ENCODE results near the gene ZNF444.
"Not testable (repeated sequence)": the region's sequence is repeated elsewhere in the genome, so short reads cannot be mapped to it uniquely, and the experiment has no call there.

The ZNF444 gene

GRCh38 chr19:56167064-56167578, 26.0 kb downstream of the ZNF444 start:
- in situ Hi-C loops (cut with HindIII; ENCODE audit: low sequenced_read_pairs), result no loop called here
- no peak for DNase-seq (ENCODE audit: low read depth)
- H3K4me3 ChIP-seq (ENCODE audit: low read depth, low read length), result no peak overlapping the region
- TF ChIP-seq, protein P1, sequence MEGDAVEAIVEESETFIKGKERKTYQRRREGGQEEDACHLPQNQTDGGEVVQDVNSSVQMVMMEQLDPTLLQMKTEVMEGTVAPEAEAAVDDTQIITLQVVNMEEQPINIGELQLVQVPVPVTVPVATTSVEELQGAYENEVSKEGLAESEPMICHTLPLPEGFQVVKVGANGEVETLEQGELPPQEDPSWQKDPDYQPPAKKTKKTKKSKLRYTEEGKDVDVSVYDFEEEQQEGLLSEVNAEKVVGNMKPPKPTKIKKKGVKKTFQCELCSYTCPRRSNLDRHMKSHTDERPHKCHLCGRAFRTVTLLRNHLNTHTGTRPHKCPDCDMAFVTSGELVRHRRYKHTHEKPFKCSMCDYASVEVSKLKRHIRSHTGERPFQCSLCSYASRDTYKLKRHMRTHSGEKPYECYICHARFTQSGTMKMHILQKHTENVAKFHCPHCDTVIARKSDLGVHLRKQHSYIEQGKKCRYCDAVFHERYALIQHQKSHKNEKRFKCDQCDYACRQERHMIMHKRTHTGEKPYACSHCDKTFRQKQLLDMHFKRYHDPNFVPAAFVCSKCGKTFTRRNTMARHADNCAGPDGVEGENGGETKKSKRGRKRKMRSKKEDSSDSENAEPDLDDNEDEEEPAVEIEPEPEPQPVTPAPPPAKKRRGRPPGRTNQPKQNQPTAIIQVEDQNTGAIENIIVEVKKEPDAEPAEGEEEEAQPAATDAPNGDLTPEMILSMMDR (IDR thresholded peaks at IDR 0.05; ENCODE audit: low read depth, low read length, missing control alignments), result no peak

- H3K4me3 ChIP-seq (ENCODE audit: low read depth, low read length), result no peak overlapping the region
- TF ChIP-seq, protein P1 (IDR thresholded peaks at IDR 0.05; ENCODE audit: low read depth, low read length, missing control alignments), result no peak
- peak; percentile 6 for DNase-seq (ENCODE audit: low read depth)
- in situ Hi-C loops (cut with HindIII; ENCODE audit: low sequenced_read_pairs), result loop anchor here (5.0 kb wide), 1 partner anchor 103 kb away; no protein-coding TSS in a partner anchor
Observed at GRCh38 chr19:56170261-56170660, 29.2 kb downstream of the ZNF444 start.

GRCh38 chr19:56174086-56174485, 33.0 kb downstream of the ZNF444 start:
- no peak for DNase-seq (ENCODE audit: low read depth)
- H3K4me3 ChIP-seq (ENCODE audit: low read depth, low read length), result no peak overlapping the region
- in situ Hi-C loops (cut with HindIII; ENCODE audit: low sequenced_read_pairs), result loop anchor here (5.0 kb wide), 1 partner anchor 107 kb away; no protein-coding TSS in a partner anchor
- TF ChIP-seq, protein P1 (IDR thresholded peaks at IDR 0.05; ENCODE audit: low read depth, low read length, missing control alignments), result no peak

DNA sequence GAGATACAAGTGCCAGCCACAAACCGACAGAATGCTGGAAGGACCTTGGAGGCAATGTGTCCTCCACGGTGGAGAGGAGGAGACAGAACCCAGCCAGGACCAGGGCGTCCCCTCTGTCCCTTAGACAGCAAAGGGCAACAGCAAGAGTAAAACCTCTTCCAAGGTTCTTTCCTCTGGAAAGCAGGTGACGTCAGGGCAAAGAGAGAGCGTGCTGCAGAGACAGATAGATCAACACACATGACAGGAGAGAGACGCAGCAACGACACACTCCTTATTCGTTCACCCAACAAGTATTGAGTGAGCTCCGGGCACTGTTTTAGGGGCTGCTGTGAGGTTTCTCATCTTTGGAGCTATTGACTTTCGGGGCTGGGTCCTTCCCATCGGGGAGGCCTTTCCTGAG, 33.5 kb downstream of the ZNF444 start:
- H3K4me3 ChIP-seq (ENCODE audit: low read depth, low read length), result no peak overlapping the region
- TF ChIP-seq, protein P1 (IDR thresholded peaks at IDR 0.05; ENCODE audit: low read depth, low read length, missing control alignments), result no peak
- in situ Hi-C loops (cut with HindIII; ENCODE audit: low sequenced_read_pairs), result loop anchor here (5.0 kb wide), 1 partner anchor 107 kb away; no protein-coding TSS in a partner anchor
- no peak for DNase-seq (ENCODE audit: low read depth)

DNA sequence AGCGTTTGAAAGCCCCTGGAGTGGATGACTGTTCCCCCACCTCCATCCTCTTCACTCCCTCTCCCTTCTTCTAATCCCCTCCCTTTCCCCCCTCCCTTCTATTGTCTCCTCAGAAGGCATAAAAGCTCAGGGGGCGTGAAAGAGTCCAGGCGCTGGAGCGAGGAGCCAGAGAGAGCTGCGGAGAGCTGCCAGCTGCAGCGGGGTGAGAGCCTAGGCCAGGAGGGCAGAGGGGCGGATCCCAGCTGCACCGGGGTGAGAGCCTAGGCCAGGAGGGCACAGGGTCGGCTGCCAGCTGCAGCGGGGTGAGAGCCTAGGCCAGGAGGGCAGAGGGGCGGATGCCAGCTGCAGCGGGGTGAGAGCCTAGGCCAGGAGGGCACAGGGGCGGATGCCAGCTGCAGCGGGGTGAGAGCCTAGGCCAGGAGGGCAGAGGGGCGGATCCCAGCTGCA, 34.8 kb downstream of the ZNF444 start, which contains the start of gene GALP:
GALP (plus strand) TSS at position 148 of the 447 bp plus-strand sequence. CDS start 1,101 bp downstream, outside the sequence.
- in situ Hi-C loops (cut with HindIII; ENCODE audit: low sequenced_read_pairs); DNase-seq (ENCODE audit: low read depth); H3K4me3 ChIP-seq (ENCODE audit: low read depth, low read length): not testable (repeated sequence)

DNA sequence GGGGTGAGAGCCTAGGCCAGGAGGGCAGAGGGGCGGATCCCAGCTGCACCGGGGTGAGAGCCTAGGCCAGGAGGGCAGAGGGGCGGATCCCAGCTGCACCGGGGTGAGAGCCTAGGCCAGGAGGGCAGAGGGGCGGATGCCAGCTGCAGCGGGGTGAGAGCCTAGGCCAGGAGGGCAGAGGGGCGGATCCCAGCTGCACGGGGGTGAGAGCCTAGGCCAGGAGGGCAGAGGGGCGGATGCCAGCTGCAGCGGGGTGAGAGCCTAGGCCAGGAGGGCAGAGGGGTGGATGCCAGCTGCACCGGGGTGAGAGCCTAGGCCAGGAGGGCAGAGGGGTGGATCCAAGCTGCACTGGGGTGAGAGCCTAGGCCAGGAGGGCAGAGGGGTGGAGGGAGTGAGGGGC, 35.2 kb downstream of the ZNF444 start:
- H3K4me3 ChIP-seq (ENCODE audit: low read depth, low read length); DNase-seq (ENCODE audit: low read depth); in situ Hi-C loops (cut with HindIII; ENCODE audit: low sequenced_read_pairs): not testable (repeated sequence)

- no peak overlapping the region for H3K4me3 ChIP-seq (ENCODE audit: low read depth, low read length)
- DNase-seq (ENCODE audit: low read depth), result no peak
- in situ Hi-C loops (cut with HindIII; ENCODE audit: low sequenced_read_pairs), result no loop called here
- TF ChIP-seq, protein P1 (IDR thresholded peaks at IDR 0.05; ENCODE audit: low read depth, low read length, missing control alignments), result no peak
Observed at GRCh38 chr19:56176881-56177280, 35.8 kb downstream of the ZNF444 start.

Measured in astrocyte of the cerebellum (primary cell).